Hindlimb muscle (tissue), 1 donor: Measurements from ENCODE around the gene SEC24C. TPM values are rescaled to one million over a fixed set of nuclear protein-coding genes. Genes with fewer than 3 reads are reported as not detected.

Source experiments
- DNase-seq: peaks from one replicate; pipeline ENCODE4 v3.0.0-alpha.2; 2013
- polyA plus RNA-seq: library from polyadenylated mRNA; unstranded; fragments of 120-200 nt; gene quantifications from one replicate; pipeline ENCODE4 v1.2.1, GENCODE V29; 2013; ENCODE audit not compliant: insufficient read length

Gene SEC24C
- polyA plus RNA-seq, 1 donor: 50.5 TPM

DNA sequence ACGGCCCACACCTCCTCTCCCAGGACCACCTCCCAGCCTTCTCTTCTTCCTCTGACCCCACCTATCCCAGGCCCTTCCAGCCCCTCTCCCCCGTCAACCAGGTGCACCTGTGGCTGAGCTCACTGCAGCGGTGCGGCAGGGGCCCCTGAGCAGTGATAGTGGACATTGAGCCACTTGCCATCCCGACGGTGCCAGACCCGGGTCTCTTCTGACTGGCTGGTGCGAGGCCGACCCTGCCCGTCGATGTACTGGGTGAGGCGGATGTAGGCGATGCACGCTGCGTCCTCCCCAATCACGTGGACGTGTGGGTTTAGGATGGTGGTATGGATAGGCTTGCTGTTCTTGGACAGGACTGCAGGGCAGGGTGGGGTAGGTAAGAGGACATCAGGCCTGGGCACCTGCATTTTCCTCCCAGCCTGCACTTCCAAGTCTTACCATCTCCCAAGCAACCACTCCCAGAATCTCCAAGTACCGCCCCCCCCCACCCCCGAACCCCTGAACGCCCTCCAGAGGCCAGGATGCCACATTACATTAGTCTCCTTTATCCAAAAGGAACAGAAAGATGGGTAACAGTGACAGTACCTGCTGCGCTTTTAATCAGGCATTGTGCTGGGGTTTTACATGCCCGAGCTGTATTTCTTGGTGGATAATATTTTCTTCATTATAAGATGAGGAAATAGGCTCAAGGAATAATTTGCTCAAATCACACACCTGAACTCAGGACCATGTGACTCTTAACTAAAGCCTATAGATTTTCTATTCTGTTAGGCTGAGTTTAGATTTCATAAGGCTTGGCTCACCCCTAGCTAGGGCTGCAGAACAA, 70.9 kb downstream of the SEC24C start:
- DNase-seq: no peak

DNA sequence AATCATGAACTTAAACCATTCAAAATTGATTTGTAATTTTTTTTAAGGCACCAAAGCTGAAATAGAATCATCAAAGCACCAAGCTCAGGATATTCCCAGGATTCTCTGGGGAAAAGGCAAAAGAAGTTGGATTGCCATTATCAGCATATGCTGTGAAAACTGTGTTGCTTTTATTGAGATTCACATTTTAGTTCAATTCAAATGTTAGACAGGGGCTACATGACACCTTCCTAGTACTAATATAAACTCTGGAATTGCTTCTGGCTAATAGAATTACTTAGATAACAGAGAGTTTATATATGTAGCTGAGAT, 71.5 kb downstream of the SEC24C start:
- DNase-seq: no peak

DNA sequence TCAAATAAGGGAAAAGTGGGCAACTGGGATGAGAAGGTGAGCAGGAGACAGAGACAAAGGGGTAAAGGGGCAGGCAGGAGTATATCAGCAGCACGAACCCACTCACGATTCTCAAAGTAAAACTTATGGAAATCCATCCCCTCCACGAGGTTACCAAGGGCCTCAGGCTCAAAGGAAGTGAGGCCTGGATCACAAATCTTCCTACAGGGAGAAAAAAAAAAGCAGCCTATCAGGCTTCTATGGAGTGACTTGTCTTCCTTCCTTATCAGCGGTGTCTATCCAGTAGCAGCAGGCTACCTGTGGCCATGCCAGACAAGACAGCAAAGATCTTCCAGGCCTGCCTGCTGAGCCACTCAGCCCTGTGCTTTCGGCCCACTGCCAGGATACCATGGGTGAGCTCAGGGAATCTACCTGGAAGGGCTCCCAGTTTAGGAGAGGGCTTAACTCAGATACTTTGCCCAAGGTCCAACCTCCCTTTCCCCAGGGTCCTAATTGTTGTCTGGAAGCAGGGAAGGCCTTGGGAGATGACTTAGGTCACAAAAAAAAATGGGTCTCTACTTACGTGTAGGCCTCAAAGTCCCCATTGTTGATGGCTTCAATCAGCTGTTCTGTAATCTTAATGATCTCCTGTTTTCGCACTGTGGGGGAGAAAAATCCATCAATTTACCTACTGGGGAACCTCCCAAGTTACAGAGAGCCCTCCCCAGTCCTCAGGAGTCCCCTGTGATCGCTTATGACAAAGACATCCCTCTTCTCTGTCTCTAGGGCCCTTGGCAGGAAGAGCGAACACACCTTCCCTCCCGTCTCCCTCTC, 73.0 kb downstream of the SEC24C start:
- no peak for DNase-seq

DNA sequence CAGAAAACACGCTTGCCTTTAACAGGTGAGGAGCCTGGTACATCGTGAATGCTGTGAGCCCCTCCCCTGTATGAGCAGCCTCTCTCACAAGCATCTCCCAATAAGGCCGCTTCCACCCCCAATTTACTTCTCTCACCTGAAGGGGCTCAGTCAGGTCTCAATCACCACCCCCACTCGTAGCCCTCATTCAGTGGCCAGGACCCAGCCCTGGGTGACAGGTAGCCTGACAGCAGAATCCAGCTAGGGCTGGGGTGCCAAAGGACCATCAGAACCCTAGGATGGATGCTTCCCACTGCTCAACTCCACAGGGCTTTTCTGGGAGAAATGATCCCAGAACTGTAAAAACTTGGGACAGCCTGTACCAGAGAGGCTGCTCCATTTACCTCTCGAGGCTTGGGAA, 73.7 kb downstream of the SEC24C start:
- no peak for DNase-seq

DNA sequence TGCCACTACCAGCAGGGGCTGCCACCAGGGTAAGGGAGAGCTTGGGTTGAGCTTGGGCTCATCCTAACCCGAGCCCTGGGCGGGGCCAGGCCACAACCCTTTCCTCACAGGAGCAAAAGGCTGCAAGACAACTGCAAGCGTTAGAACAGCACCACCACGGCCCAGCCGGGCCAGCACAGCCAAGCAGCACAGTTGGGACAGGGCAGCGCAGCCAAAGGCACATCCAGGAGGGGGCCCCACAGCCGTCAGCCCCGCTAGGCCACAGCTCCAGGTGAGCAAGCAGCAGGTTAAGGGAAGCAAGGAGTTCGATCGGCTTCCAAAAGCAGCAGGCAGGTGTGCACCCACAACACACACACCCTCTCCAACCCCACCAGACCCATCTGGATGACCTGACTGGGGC, 74.2 kb downstream of the SEC24C start:
- DNase-seq: no peak

DNA sequence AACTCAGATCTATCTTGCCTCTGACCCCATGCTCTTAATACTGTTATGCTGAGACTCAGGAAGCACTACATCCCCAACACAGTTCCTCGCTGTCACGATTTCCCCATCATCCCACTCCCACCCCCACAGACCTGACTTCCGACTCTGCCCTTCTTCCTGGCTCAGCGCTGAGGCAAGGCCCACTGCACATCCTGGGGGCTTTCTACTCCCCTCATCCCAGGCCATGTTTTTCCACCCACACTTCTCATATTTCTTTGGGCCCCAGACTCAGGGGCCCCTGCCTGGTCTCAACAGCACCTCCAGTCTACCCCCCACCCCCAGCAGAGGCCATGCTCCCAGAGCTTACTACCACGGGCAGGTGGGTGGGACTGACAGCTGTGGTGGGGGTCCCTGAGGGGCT, 74.9 kb downstream of the SEC24C start:
- DNase-seq: no peak

DNA sequence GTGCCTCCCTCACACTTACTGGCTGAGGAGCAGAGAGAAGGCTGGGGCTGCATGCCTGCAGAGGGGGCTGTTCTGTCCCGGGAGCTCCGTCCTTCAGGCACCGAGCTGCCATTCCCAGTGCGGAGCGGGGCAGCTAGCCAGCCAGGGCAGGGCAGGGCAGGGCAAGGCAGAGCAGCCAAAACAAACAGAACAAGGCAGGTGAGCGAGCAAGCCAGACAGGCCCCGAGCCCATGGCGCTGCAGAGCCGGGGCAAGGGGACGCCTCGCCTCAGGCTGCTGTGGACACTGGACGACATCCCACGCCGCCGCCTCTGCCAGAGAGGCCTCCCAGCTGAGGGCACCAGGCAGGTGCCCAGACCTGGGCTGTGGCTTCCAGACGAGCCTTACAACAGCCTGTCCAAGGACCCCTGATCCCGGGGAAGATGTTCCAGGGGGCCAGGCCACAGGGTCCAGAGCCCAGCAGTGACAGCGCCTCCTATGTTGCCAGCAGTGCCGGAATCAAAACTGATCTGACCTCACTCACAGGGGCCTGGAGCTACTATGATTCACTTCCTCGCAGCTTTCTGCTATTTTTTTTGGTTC, 75.4 kb downstream of the SEC24C start:
- DNase-seq: no peak

Other genes with a start within 250 kb of the SEC24C start
- 184 TPM for gene PPP3CB, start 248.3 kb upstream of the SEC24C start, polyA plus RNA-seq
- gene USP54, start 153.0 kb upstream of the SEC24C start, polyA plus RNA-seq: 19.6 TPM
- gene MYOZ1, start 102.9 kb upstream of the SEC24C start, polyA plus RNA-seq: 768 TPM
- gene SYNPO2L, start 88.3 kb upstream of the SEC24C start, polyA plus RNA-seq: 263 TPM
- gene AGAP5, start 46.3 kb upstream of the SEC24C start, polyA plus RNA-seq: 14.6 TPM
- gene CHCHD1, start 37.7 kb downstream of the SEC24C start, polyA plus RNA-seq: 30.6 TPM
- 80.1 TPM for gene ZSWIM8, start 41.2 kb downstream of the SEC24C start, polyA plus RNA-seq
- 20.2 TPM for gene NDST2, start 67.2 kb downstream of the SEC24C start, polyA plus RNA-seq
- gene CAMK2G, start 130.2 kb downstream of the SEC24C start, polyA plus RNA-seq: 31.5 TPM
- 32.5 TPM for gene PLAU, start 166.8 kb downstream of the SEC24C start, polyA plus RNA-seq